ENCODE data around the gene FSIP1.
A peak's percentile ranks its signal among the peaks of the same experiment; 100 is the strongest.

The FSIP1 gene

GRCh38 chr15:39792025-39792843 is 9.6 kb upstream of the FSIP1 start:
- ATAC-seq, result no peak
- DNase-seq, result no peak

- no peak for ATAC-seq
- DNase-seq, result no peak
Measured at GRCh38 chr15:39789736-39790135, 7.1 kb upstream of the FSIP1 start.

DNA sequence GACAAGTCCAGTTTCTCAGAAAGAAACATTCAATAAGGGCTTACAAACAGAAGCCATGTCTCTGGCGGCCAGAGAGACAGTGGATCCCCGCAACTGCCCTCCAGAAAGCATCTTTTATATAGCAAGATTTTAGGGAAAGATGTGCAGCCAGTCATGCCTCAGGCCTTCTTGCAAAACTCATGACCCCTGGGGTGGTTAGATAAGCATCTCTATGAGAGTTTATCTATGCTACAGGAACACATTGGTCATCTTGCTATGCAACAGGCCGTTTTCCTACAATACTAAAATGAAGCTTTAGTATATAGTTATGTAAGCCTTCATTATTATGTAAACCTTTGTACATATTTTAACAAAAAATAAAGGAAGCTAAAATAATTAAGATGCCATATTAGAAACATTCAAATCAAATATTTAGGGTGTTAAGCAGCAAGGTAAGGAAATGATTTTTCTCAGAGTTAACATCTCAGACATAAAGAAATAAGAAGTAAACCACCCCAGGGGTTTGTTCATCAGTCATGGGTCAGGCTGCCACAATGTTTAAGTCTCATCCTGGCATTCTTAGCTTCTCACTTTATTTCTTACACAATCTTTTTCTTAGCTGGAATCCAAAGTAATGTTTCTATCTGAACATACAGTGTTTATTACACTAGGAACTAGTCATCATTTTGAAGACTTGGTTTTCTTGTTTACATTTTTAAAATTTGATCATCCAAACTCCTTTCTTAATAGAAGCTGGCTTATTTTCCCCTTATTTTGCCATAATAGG is 6.3 kb upstream of the FSIP1 start:
- ATAC-seq, result no peak
- DNase-seq, result no peak

- ATAC-seq (peak; percentile 65), DNase-seq (no peak)
Measured at GRCh38 chr15:39788108-39788507, 5.5 kb upstream of the FSIP1 start.

- DNase-seq, result no peak
- no peak for ATAC-seq
Measured at GRCh38 chr15:39787479-39787878, 4.8 kb upstream of the FSIP1 start.

DNA sequence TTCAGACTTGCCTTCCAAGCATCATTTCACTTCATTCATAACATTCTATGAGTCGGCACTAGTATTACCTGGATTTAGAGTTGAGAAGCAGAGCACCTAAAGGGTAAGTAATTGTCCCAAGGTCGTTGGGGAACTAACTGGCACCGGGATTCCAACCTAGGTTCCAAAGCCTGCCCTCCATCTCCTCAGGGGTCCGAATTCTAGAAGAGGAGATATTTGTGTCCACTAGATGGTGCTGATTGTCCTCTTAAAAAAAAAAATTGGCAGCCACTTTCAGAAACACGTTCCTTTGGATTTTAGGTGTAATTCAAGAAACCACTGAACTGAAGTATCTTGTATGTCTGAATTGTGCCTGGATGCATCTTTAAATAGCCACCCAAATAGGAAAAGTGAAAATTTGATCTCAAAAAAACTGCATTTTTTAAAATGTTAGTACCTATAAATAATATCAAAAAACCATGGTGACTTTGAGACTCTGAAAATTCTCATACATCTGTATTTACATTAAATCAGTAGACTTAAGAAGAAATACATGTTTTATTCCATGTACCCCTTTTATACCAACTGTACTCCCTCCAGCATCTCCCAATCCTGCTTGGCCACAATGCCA is 3.9 kb upstream of the FSIP1 start:
- no peak for DNase-seq

GRCh38 chr15:39785841-39786240 is 3.2 kb upstream of the FSIP1 start:
- ATAC-seq, result no peak
- DNase-seq, result no peak

More for the DNA sequence above, 3.9 kb upstream of the FSIP1 start:
- no peak for ATAC-seq

GRCh38 chr15:39785139-39785538 is 2.5 kb upstream of the FSIP1 start:
- ATAC-seq, result no peak

GRCh38 chr15:39784638-39785037 is 2.0 kb upstream of the FSIP1 start:
- ATAC-seq, result no peak
- DNase-seq, result no peak

More at GRCh38 chr15:39785139-39785538, 2.5 kb upstream of the FSIP1 start:
- DNase-seq, result no peak

DNA sequence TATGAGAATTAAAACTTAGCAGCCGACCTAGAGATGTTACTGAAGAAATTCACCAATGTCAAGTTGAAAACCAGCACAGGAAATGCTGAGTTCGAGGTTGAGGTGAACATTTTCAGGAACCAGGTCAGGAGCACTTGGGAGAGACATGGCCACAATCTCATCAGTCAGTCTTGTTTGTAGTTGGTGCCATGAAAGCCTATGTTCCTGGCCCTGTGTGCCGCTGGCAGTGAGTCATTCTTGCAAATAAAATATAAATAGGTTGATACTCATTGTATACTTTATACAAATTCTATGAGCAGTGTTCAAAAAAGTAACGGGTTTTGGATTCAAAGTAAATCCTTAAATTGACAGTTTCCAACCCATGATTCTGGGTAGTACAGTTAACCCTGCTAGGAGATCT is 1.5 kb upstream of the FSIP1 start:
- no peak for DNase-seq
- no peak for ATAC-seq

DNA sequence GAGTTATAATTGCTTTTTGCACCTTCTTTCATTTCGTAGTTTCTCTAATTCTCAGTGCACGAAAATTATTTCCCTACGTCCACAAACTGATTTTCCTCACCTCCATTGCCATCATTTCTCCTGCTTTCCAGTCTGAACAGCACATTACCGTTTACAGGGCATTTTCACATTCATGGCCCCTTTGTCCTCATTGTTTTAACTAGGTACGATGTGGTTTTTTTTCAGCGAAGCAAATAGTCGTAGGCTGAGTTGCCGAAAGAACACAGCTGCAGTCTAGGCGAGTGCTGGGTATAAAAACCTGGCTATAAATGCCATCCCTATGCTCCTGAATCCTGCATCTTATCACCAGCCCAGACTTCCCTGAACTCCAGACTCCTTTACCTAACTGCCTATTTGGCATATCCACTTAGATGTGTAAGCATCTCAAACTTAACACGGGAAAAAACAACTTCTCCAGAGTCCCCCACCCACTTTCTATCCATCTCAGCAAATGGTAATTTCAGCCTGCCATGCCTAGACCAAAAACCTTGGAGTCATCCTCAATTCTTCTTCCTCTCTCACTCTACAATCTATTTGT is 691 bp upstream of the FSIP1 start:
- no peak for DNase-seq
- no peak for ATAC-seq

DNA sequence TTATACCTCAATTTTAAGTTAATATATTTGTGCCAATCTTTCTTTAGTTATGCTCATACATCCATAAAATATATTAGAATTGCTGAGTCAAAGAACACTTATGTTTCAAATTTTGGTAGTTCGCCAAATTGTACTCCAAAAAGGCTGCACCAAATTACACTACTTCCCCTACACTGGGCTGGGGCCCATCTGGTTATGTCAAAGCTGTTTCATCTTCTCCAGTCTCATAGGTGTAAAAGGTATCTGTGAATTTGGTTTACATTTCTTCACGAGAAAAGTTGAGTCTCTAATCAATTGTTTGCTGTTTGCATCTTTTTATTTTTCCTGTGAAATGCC is 706 bp downstream of the FSIP1 start:
- DNase-seq (no peak), ATAC-seq (no peak)

DNA sequence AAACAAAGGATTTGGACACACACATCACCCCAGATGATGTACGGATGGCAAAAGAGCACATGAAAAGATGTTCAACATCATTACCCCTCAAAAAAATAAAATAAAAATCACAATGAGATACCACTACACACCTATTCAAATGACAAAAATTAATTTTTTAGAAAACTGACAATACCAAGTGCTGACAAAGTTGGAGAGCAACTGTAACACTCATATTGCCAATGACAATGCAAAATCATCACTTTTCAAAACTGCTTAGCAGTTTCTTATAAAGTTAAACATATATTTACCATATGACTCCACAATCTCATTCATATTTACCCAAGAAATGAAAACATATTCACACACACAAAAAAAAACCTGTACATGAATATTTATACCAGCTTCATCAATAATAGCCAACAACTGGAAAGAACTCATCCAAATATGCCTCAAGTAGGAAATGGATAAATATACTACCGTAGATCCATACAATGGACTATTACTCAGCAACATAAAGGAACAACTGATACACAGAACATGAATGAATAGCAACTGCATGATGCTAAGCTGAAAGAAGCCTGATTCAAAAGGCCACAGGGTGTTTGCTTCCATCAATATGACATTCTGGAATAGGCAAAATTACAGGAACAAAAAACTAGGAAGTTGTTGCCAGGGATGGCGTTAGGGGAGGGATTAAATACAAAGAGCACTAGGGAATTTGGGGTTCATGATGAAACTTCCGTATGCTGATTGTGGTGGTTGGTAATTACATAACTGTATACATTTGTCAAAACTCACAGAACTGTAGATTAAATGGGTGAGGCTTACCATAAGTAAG is 1.3 kb downstream of the FSIP1 start:
- ATAC-seq (no peak), DNase-seq (no peak)

- DNase-seq (no peak), ATAC-seq (no peak)
Measured at GRCh38 chr15:39778021-39778420, 4.6 kb downstream of the FSIP1 start.

DNA sequence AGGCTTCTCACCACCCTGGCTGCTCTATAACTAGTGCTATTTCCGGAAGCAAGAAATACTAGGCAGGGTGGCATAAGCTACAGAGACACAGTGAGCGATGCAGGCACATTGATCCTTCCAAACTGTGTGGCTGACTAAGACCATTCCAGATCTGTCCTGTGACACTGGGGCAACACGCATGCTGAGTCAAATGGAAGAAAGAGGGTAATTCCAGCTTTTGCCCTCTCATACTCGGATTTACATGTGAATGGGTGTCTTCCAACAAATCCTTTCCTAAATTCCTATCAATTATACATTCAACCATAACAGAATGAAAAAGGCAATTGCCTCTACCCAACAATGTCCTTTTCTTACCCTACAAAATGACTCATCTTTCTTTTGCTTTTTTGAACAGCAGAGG is 5.1 kb downstream of the FSIP1 start:
- DNase-seq (no peak), ATAC-seq (no peak)

DNA sequence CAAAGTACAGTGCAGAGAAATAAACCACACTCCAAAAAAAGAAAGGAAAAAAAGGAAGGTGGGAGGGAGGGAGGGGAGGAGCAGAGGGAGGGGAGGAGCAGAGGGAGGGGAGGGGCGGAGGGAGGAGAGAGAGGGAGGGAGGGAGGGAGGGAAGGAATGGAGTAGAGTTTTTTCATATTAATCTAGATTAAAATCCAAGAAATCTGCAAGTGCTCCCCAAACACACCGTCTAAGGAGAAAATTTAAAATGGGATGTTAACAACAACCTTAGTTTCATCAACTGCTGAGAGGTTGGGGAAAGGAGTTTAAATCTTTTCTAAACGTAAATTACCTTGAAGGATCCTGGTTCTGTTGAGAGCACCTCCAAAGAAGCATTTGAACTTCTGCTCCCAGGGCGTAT is 6.6 kb downstream of the FSIP1 start:
- no peak for DNase-seq
- ATAC-seq, result no peak

- DNase-seq, result peak; percentile 29
Measured at GRCh38 chr15:39774688-39775267, 7.9 kb downstream of the FSIP1 start.

GRCh38 chr15:39770748-39771689 is 11.6 kb downstream of the FSIP1 start:
- ATAC-seq (no peak), DNase-seq (no peak)

More at GRCh38 chr15:39774688-39775267, 7.9 kb downstream of the FSIP1 start:
- ATAC-seq, result peak; percentile 71

DNA sequence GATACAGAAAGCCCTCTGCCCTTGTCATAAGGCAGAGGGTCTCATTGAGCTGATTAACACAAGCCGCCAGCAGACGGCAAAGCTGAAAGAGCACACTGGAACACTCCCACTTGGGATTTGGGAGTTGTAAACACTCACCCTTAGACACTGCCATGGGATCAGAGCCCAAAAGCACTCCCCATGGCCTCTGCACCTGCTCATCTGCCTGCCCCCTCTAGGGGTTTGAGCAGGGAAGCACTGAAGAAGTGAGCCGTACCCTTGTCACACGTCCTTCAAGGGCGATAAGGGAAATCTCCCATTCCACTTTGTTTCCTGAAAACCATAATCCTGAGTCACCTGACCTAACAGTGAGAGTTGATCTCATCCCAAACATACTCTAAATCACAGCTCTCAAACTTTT is 14.7 kb downstream of the FSIP1 start:
- ATAC-seq (no peak), DNase-seq (no peak)

- DNase-seq, result no peak
- ATAC-seq, result no peak
Measured at GRCh38 chr15:39761006-39761405, 21.6 kb downstream of the FSIP1 start.
